H1 (cell line): ENCODE results near the gene TMEM266. TPM values are rescaled to one million over a fixed set of nuclear protein-coding genes. Genes with fewer than 3 reads are reported as not detected.

Experiments used
- CTCF ChIA-PET: fragments of 300-600 bp; sonication (Branson Sonifier 250); formaldehyde crosslinking; loops from one replicate; lab custom pipeline; 2021; ENCODE audit not compliant: partially characterized antibody; lab: Charles Lee
- POLR2A ChIA-PET: fragments of 300-600 bp; sonication (Branson Sonifier 250); formaldehyde crosslinking; loops from one replicate; lab custom pipeline; 2021; ENCODE audit warnings: inconsistent platforms; ENCODE audit not compliant: partially characterized antibody; lab: Charles Lee
- DNase-seq, 2 experiments: peaks; one replicate each; pipeline versions ENCODE4 v3.0.0 to v3.0.0-alpha.2; 2010 to 2022; ENCODE audit warnings: low spot score in 2 of 2, low read depth in 1 of 2, mixed read lengths in 1 of 2
- FAIRE-seq: peaks from 2 replicates; lab custom pipeline; 2011; peaks lifted over from hg19 to GRCh38; lab: Jason Lieb, UNC
- H2AFZ ChIP-seq: 2 replicates; pipeline ENCODE4 v1.8.1; 2012; ENCODE audit warnings: low read length, inconsistent platforms
- H2AK5ac ChIP-seq: 2 replicates; pipeline ENCODE4 v1.6.1; 2013; ENCODE audit warnings: low read depth, low read length
- H2BK120ac ChIP-seq: replicated peaks from 2 replicates; pipeline ENCODE3; 2013; ENCODE audit warnings: low read depth, low read length, inconsistent platforms
- H2BK12ac ChIP-seq: 2 replicates; pipeline ENCODE4 v1.6.1; 2013; ENCODE audit warnings: low read depth, low read length
- H2BK15ac ChIP-seq: 2 replicates; pipeline ENCODE4 v1.6.1; 2013; ENCODE audit warnings: low read length
- H2BK20ac ChIP-seq: 2 replicates; pipeline ENCODE4 v1.6.1; 2013; ENCODE audit warnings: low read length
- H2BK5ac ChIP-seq: 2 replicates; pipeline ENCODE4 v1.6.1; 2013; ENCODE audit warnings: low read depth, low read length
- H3K14ac ChIP-seq: 2 replicates; pipeline ENCODE4 v1.6.1; 2013; ENCODE audit warnings: inconsistent platforms; ENCODE audit not compliant: insufficient read length
- H3K18ac ChIP-seq: 2 replicates; pipeline ENCODE4 v1.6.1; 2013; ENCODE audit warnings: low read length; ENCODE audit errors: extremely low read depth
- H3K23ac ChIP-seq: 2 replicates; pipeline ENCODE4 v1.6.1; 2013; ENCODE audit warnings: inconsistent platforms; ENCODE audit not compliant: insufficient read length
- H3K23me2 ChIP-seq: 2 replicates; pipeline ENCODE4 v1.6.1; 2013; ENCODE audit warnings: low read depth, low read length
- H3K27ac ChIP-seq: 2 replicates; pipeline ENCODE4 v1.6.1; 2011; ENCODE audit warnings: low read depth, low read length, inconsistent platforms
- H3K27me3 ChIP-seq, 4 experiments: replicated peaks in 1 of 4; 1 replicate in 1 of 4; 2 replicates in 3 of 4; pipeline versions ENCODE4 v1.6.1 to v1.8.1; 2011 to 2013; ENCODE audit warnings: low read length in 3 of 4, mild to moderate bottlenecking in 3 of 4, inconsistent platforms in 2 of 4, mixed read lengths in 2 of 4, moderate library complexity in 1 of 4; ENCODE audit not compliant: control insufficient read depth in 3 of 4, insufficient read depth in 3 of 4; ENCODE audit errors: extremely low read depth in 1 of 4
- H3K36me3 ChIP-seq, 4 experiments: 2 replicates each; pipeline versions ENCODE4 v1.6.1 to v1.8.1; 2011 to 2013; ENCODE audit warnings: mild to moderate bottlenecking in 4 of 4, low read length in 3 of 4, moderate library complexity in 2 of 4, control low read depth in 1 of 4, inconsistent platforms in 1 of 4; ENCODE audit not compliant: insufficient read depth in 4 of 4, control insufficient read depth in 2 of 4
- H3K4ac ChIP-seq: replicated peaks from 2 replicates; pipeline ENCODE3; 2013; ENCODE audit warnings: low read length, low read depth, mixed read lengths, inconsistent platforms; ENCODE audit not compliant: insufficient read length
- H3K4me1 ChIP-seq, 4 experiments: replicated peaks in 1 of 4; 1 replicate in 1 of 4; 2 replicates in 3 of 4; pipeline versions ENCODE4 v1.6.1 to v1.8.1; 2011 to 2013; ENCODE audit warnings: low read length in 3 of 4, inconsistent platforms in 2 of 4, mixed read lengths in 1 of 4; ENCODE audit not compliant: insufficient read depth in 4 of 4, control insufficient read depth in 3 of 4
- H3K4me2 ChIP-seq, 2 experiments: 2 replicates each; pipeline versions ENCODE4 v1.6.1 to v1.8.1; 2011 to 2013; ENCODE audit warnings: low read depth in 2 of 2, low read length in 2 of 2, control low read depth in 1 of 2, inconsistent platforms in 1 of 2, mild to moderate bottlenecking in 1 of 2; ENCODE audit not compliant: insufficient read depth in 1 of 2
- H3K4me3 ChIP-seq, 4 experiments: fragments of 200-600, 300-600 bp in 1 of 4; sonication (generic), shearing (Covaris generic), sonication (Bioruptor Twin) in 1 of 4; 2 replicates each; pipeline versions ENCODE4 v1.5.1 to v1.8.1; 2011 to 2016; ENCODE audit warnings: low read length in 4 of 4, low read depth in 3 of 4, control low read depth in 2 of 4, inconsistent platforms in 2 of 4, mild to moderate bottlenecking in 2 of 4, mixed read lengths in 1 of 4, moderate library complexity in 1 of 4; ENCODE audit not compliant: insufficient read depth in 2 of 4; ENCODE audit errors: extremely low read depth in 1 of 4
- H3K56ac ChIP-seq: replicated peaks from 2 replicates; pipeline ENCODE3; 2013; ENCODE audit warnings: low read depth, mild to moderate bottlenecking, mixed read lengths, low read length, inconsistent platforms; ENCODE audit not compliant: insufficient read length
- H3K79me1 ChIP-seq: 2 replicates; pipeline ENCODE4 v1.6.1; 2013; ENCODE audit warnings: low read depth, low read length, control low read depth
- H3K79me2 ChIP-seq, 2 experiments: 2 replicates each; pipeline versions ENCODE4 v1.6.1 to v1.8.1; 2012 to 2013; ENCODE audit warnings: low read length in 2 of 2, mild to moderate bottlenecking in 2 of 2, inconsistent platforms in 1 of 2; ENCODE audit not compliant: insufficient read depth in 2 of 2, control insufficient read depth in 1 of 2
- H3K9ac ChIP-seq, 4 experiments: replicated peaks in 1 of 4; 1 replicate in 1 of 4; 2 replicates in 3 of 4; pipeline versions ENCODE4 v1.6.1 to v1.8.1; 2011 to 2013; ENCODE audit warnings: low read depth in 3 of 4, low read length in 3 of 4, control low read depth in 2 of 4, mild to moderate bottlenecking in 2 of 4, moderate library complexity in 2 of 4, inconsistent platforms in 1 of 4; ENCODE audit errors: extremely low read depth in 1 of 4
- H3K9me3 ChIP-seq, 2 experiments: 2 replicates each; pipeline versions ENCODE4 v1.6.1 to v1.8.1; 2012 to 2013; ENCODE audit warnings: mild to moderate bottlenecking in 2 of 2, moderate library complexity in 2 of 2, control low read depth in 1 of 2, inconsistent platforms in 1 of 2, low read depth in 1 of 2, low read length in 1 of 2, mixed read lengths in 1 of 2; ENCODE audit not compliant: insufficient read depth in 2 of 2
- H4K20me1 ChIP-seq, 2 experiments: replicated peaks in 1 of 2; 2 replicates each; pipeline versions ENCODE3 to v1.8.1; 2011 to 2013; ENCODE audit warnings: inconsistent platforms in 2 of 2, low read length in 2 of 2, mild to moderate bottlenecking in 1 of 2; ENCODE audit not compliant: insufficient read depth in 2 of 2, control insufficient read depth in 1 of 2
- H4K5ac ChIP-seq: 2 replicates; pipeline ENCODE4 v1.6.1; 2013; ENCODE audit warnings: low read length, low read depth, mixed read lengths, inconsistent platforms; ENCODE audit not compliant: insufficient read length
- H4K8ac ChIP-seq: 2 replicates; pipeline ENCODE4 v1.8.0; 2013; ENCODE audit warnings: mild to moderate bottlenecking, moderate library complexity, low read length, inconsistent platforms; ENCODE audit not compliant: insufficient read depth; ENCODE audit errors: extremely low read depth
- H4K91ac ChIP-seq: replicated peaks from 2 replicates; pipeline ENCODE3; 2013; ENCODE audit warnings: low read length, mixed read lengths, inconsistent platforms; ENCODE audit not compliant: insufficient read length
- ASH2L ChIP-seq: fragments of 200-600, 300-600 bp; sonication (generic); IDR thresholded peaks from one replicate; pipeline ENCODE4 v1.7.1; 2017; ENCODE audit warnings: low read length
- CBX8 ChIP-seq: fragments of 300-800, 300-1000 bp; sonication (generic); IDR thresholded peaks from 2 replicates; pipeline ENCODE4 v1.7.1; 2016; ENCODE audit warnings: low read depth, low read length, borderline replicate concordance
- RXRA ChIP-seq: IDR thresholded peaks from 2 replicates; pipeline ENCODE4 v1.6.1; 2011; ENCODE audit warnings: low read depth, mild to moderate bottlenecking, low read length, moderate library complexity; ENCODE audit not compliant: insufficient read depth
- SIRT6 ChIP-seq: IDR thresholded peaks from one replicate; pipeline ENCODE4 v1.7.1; 2012; ENCODE audit warnings: low read length, inconsistent platforms
- SP1 ChIP-seq: IDR thresholded peaks from 2 replicates; pipeline ENCODE4 v1.6.1; 2011; ENCODE audit warnings: low read depth, low read length
- whole genome bisulfite sequencing, 2 experiments: shearing (Covaris generic) in 1 of 2; methylation state at CpG; one replicate each; pipeline versions ENCODE4 v1.1.6 to v1.1.7; 2013 to 2015; ENCODE audit warnings: low lambda C conversion rate in 2 of 2, mixed read lengths in 2 of 2, inconsistent platforms in 1 of 2, low coverage in 1 of 2, missing lambda C conversion rate in 1 of 2; ENCODE audit not compliant: insufficient replicate concordance in 2 of 2, insufficient coverage in 1 of 2, insufficient read length in 1 of 2; ENCODE audit errors: extremely low coverage in 1 of 2, missing lambda C conversion rate in 1 of 2; 5-methylcytosine and 5-hydroxymethylcytosine counted together
- polyA plus RNA-seq, 7 experiments: library from polyadenylated mRNA; depleted of rRNA in 3 of 7; stranded (reverse) in 5 of 7; unstranded in 2 of 7; fragments of >200 nt in 5 of 7; fragments of 200-250 nt in 2 of 7; gene quantifications; 1 replicate in 5 of 7; 2 replicates in 1 of 7; 4 replicates in 1 of 7; pipeline versions ENCODE4 v1.2.1 to v1.2.3, GENCODE V29; 2011 to 2013; ENCODE audit warnings: missing spikeins in 2 of 7, mixed read lengths in 2 of 7
- total RNA-seq: library from RNA; stranded (reverse); fragmentation: NEBNext Ultra II Directional; extraction: Animal tissue kit (Norgen Biotek cat#: 25700); gene quantifications from 2 replicates; pipeline ENCODE4 v1.2.1, GENCODE V29; 2021

Gene TMEM266
- total and polyA plus RNA-seq, 2 of the 8 experiments (the other 6 are each of a cell fraction or from before 2014, with no cell fraction given) = 2.6 TPM

- no peaks in the 10 kb centered on the region for H4K20me1 ChIP-seq
- H4K5ac ChIP-seq = no peak overlapping the region
- ChIA-PET CTCF (interaction anchor here (0.6 to 9.8 kb wide), 17 partner anchors 7 to 377 kb away, joined by 3 to 114 read pairs (median 5); partner anchors contain the start of gene TMEM266), POLR2A (no interaction called here)
- no peak overlapping the region for H3K14ac ChIP-seq
- no peak overlapping the region for H3K56ac ChIP-seq
- DNase-seq (no peak), FAIRE-seq (no peak)
- H2BK5ac ChIP-seq = no peak overlapping the region
- H3K23ac ChIP-seq = no peak overlapping the region
- H3K9me3 ChIP-seq = no peaks in the 10 kb centered on the region
- no peak overlapping the region for H2BK15ac ChIP-seq
- WGBS, 2 experiments = 94% methylated on average over 5 of the region's 5 CpGs; no CpG with 5 or more reads in 1 of the 2 experiments
- no peak overlapping the region for H2AFZ ChIP-seq
- no peak overlapping the region for H3K4ac ChIP-seq
- no peak overlapping the region for H2BK12ac ChIP-seq
- H3K9ac ChIP-seq = no peak overlapping the region
- TF ChIP-seq SIRT6 = no peak
- no peak for TF ChIP-seq SP1
- TF ChIP-seq CBX8 = no peak
- TF ChIP-seq ASH2L = no peak
- no peak for TF ChIP-seq RXRA
- H3K4me2 ChIP-seq = no peak overlapping the region
- H3K27me3 ChIP-seq = no peaks in the 10 kb centered on the region; a peak in 1 of 7 replicates
- H2AK5ac ChIP-seq = no peak overlapping the region; the same call in 1 of the 2 replicates
- H3K79me2 ChIP-seq = no peaks in the 10 kb centered on the region
- no peak overlapping the region for H4K8ac ChIP-seq
- no peak overlapping the region for H3K18ac ChIP-seq
- no peaks in the 10 kb centered on the region; the same call in 1 of the 2 replicates for H3K23me2 ChIP-seq
- no peak overlapping the region for H2BK120ac ChIP-seq
- no peaks in the 10 kb centered on the region for H3K79me1 ChIP-seq
- H3K36me3 ChIP-seq = no peaks in the 10 kb centered on the region
- no peak overlapping the region for H4K91ac ChIP-seq
- H3K27ac ChIP-seq = no peak overlapping the region
- peaks cover 0 to 19% (median 11%) of the 10 kb centered on the region in 4 experiments; a peak in 6 of 7 replicates for H3K4me1 ChIP-seq
- H2BK20ac ChIP-seq = no peak overlapping the region
- H3K4me3 ChIP-seq = no peak overlapping the region
Measured at GRCh38 chr15:76146812-76147211, 87.0 kb downstream of the TMEM266 start.
